HG03565 (cell line): ENCODE measurements around the gene KIF1A.

Source experiments
- ATAC-seq: cut with Tn5 transposase; IDR thresholded peaks from one replicate; pipeline ENCODE4 v1.9.1; 2021; ENCODE audit warnings: mild to moderate bottlenecking, moderate library complexity; ENCODE audit not compliant: unreplicated experiment

Gene KIF1A

DNA sequence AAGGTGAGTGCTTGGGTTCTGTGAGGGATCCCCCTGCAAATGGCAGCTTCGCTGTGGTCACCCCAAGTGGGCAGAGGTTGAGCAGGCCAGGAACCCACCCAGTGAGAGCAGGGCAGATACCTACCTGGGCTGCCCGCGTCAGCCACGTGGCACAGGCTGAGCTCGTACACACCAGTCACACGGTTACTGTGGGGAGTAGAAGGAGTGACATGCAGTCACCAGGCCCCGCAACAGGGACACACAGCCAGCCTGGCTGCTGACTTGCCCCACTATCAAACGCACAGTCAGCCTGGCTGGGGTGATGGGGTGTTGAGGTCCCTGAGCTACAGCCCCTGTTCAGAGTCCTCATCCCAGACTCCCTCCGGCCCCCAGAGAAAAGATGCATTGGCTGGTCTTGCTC, 96.2 kb downstream of the KIF1A start:
- ATAC-seq = no peak

DNA sequence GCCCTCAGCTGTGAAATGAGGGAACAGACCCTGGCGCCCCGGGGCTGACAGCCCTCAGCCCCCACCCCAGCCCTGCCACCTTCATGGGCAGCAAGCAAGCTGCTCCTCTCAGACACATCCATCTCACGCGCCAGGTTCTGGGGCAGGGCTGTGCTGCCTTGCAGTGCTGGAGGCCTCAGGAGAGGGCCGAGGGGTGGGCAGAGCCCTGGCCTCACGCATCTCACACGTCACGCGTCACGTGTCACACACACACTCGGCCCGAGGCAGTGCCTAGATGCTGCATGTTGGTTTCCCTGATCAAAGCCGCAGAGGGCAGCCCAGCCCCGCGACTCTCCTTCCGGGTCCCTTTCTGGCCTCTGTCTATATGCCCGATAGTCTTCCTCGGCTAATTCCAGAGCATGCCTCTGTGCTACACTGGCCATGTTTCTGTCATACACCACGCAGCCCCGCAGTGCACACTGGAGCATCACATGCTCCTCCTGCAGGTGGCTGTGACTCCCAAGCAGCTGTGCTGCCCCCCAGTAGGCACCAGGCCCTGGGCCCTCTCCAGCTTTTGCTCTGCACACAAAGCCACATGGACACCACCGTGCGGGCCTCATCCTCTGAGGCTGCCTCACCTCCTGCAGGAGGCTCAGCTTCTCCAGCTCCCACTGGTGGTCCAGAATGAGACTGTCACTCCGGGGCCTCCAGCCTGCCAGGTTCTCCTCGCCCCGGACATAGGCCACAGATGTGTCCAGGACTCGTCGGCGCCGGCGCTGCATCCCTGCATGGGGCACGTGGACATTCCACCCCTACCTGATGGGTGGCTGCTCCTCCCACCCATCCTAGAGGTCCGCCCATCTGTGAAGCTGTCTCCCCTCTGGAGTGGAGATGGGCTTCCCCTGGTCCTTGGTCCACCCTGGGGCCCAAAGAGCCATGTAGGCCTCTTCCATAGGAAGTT, 97.0 kb downstream of the KIF1A start:
- no peak for ATAC-seq

DNA sequence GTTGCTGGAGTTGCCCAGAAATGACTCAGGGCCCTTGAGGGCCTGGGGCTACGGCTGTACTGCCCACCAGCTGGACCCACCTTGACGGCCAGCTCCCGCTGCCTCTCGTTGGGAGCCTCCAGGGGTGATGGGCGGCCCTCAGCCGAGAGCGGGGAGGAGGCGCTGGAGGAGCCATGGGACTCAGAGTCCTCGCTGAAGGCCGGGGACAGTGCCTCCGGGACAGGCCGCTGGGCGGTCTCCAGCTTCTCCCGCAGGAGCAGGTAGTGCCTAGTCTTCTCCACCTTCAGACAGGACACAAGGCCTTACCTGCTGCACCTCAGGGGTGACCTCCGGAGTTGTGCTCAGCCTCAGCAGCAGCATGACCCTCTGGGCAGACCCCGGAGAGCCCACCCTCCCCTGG, 97.6 kb downstream of the KIF1A start:
- no peak for ATAC-seq

DNA sequence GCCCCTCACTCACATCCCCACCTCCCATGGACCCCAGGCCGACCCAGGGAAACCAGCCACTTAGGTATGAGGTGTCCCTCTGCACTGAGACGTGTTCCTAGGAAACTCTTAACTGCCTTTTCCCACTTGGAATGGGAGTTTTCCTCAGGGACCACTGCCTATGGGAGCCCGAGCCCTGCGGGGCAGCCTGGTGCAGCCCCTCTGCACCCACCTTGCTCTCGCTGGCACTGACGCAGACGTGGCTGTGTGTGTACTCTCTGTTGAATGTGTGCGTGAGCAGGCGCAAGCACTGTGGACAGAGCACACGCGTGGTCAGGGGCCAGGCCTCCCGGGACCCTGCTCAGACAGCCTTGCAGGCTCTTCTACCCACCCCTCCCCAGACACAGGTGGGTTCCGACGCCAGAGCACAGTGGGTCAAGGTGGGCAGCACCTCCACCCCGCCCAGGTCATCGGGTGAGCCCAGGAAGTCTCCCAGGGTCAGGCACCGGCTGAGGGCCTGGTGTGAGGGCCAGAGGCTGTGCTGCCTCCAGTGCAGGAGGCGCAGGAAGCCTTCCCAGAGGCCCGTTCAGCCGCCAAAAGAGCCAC, 98.3 kb downstream of the KIF1A start:
- ATAC-seq = no peak

DNA sequence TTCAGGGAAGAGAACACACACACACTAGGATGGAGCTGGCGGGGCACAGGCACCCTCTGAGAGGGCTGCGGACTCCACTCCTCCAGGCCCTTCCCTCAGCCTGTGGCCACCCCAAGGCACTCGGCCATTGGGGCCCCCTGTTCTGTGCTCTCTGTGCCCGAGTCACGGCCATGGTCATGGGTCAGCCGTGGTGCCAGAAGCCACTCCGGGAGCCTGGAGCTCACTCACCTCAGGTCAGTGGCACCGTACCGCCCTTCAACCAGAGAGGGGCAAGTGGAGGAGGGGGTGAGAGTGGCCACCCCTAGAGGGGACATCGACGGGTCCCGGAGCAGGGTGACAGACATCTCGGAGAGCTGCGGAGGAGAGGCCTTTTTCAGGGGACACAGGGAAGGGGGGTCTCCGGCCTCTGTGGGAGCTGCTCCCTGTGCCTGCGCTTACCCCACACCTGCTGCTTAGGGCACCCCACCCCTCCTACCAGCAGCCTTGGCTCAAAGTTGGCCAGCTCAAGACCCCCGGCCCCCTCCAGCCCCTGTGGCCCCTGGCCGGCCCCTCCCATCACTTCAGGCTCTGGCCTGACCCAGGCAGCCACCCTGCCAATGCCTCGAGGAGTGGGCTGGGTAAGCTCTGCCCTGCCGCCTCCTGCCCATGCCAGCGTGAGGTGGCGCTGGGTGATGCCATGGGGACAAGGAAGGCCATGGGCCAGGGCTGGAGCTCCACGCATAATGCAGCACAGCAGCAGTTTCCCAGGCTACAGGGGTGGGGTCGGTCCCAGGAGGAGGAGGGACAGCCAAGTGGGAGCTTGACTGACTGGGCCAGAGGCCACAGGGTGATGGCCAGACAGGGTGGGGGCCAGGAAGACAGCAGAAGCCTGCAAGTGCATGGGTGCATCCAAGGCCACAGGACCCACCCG, 99.1 kb downstream of the KIF1A start:
- ATAC-seq = no peak

DNA sequence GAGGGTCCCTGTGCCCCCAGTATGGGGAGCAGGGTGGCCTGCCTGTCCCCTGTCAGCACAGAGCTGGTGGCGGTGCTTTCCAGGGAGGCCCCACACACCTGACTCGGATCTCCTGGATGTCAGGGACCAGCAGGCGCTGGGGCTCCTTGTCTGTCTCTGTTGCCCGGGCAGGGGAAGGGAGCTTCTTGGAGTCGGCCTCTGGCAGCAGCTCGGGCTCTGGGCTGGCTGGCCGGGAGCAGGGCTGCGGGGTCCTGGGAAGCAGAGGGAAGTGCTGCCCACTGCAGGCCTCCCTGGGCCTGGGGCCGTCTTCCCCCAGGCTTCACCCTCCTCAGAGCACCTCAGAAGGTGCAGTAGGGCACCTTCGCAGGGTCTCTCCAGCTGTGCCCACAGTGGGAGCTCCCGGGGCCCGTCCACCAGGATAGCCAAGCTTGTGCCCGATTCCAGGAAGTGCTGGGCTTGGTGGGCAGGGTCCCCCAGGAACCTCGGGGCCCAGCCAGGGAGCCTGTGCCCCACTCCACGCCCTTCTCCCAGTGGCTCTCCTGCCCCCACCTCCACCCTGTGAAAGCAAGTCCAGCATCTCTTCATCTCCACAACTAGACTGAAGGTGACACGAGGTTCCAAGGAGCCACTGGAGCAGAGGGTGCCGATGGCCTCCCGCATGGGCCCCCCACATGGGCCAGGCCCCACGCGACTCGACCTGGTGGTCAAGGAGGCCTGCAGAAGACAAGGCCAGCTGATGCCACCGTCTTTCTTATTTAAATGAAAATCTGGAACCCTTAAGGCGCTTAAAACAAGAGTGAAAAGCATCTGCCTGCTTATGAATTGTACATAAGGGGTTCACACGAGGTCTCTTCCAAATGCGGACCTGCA, 100.1 kb downstream of the KIF1A start:
- ATAC-seq = no peak

DNA sequence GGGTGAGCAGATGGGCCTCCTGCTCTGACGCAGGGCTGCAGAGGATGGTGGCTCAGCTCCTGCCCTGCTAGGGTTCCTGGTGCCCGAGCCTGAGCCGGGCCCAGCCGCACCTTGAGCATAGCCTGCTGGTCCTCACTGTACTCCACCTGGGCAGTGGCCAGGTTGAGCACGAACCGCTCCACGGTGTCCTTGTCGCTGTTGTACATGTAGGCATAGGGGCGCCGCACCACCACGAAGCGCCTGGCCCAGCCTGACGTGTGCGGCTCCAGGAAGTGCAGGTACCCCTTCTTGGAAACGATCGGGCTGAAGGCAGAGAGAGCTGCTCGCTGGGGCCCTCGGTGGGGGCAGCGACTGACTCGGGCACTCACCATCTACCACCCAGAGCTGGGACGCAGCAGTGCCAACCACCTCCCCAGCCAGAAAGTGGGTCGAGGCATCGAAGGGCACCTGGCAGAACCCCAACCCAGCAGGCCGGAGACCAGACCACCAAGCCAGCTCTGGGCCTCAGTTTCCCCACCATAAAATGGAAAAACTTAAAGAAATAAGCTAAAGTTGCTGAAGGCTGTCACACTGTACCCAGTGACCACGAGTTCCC, 101.0 kb downstream of the KIF1A start:
- no peak for ATAC-seq

DNA sequence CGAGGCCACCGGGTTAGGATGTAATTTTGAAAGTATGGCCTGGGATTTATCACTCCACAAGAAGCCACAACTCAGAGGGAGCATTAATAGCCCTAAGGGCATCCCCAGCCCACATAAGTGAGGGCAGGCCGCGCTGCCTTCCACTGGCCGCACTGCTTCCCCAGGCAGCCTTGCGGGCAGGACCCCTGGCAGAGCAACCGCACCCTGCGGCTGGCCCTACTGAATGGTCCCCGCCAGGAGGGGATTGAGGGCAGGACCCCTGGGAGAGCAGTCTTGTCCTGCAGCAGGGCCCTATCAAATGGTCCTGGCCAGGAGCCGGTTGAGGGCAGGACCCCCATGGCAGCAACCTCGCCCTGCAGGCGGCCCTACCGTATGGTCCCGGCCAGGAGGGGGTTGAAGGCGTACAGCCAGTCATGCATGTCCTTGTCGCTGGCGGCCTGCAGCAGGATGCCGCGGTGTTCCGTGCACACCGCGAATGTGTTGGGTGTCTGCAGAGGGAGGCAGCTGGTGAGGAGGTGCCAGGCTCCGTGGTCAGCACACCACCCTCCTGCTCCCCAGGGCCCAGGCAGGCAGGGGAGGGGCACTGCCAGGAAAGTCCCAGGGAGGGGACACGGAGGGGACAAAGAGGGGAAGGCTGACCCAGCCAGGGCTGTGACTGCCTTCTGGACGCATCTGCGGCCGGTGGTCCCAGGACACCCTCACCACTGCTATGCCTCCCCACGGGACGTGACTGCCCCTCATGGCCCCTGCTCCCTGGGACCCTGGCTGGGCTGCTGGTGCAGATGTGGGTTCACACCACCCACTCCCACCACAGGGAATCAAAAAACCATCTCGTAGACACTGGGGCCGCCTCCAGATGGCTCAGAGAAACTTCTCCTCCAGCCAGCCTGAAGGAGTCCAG, 102.1 kb downstream of the KIF1A start:
- no peak for ATAC-seq

DNA sequence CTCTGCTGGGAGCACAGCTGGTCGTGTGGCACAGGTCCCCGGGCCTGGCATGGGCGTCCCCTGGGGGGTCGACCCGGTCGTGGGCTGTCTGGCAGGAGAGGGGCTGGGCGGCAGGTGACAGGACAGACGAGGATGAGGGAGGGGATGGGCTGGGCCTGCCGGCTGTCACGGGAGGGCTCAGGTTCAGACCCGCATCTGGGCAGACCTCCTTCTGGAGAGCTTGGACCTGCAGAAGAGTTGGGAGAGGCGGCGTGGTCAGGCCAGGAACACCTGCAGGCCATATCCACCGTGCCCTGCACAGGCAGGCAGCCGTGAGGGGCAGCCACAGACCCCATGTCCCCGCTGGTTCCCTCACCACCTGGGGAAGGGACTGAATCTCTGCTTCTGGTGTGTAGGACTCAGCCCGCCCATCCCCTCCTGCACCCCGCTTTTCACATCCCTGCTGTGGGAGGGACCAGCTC, 102.8 kb downstream of the KIF1A start:
- ATAC-seq = no peak

DNA sequence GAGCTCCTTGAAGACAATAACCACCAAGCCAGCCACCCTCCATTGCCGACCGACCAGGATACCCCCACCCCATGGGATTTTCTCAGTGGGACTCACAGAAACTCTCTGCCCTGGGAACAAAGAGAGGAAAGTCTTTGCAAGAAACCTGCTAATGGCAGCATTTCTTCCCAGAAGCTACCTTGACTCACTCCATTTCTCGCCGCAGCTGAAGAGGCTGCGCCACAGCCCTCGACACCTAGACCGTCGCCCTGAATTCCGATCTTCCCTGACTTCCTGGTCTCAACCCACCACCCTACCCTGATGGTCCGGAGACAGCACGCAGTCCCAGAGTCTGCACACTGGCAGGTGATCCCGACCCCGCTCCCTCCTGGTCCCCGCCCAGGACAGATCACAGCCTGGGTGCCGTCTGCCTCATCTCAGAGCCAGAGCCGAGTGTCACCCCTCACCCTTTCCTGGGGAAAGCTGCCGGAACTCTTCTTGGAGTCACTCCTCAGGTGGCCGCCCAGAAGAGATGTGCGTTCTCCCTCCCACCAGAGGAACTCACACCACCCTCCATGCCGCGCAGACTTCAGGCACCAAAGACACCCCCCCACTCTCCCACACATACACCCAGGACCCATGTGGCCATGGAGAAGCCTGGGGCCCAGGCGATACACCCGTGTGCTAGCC, 103.8 kb downstream of the KIF1A start:
- ATAC-seq = no peak

DNA sequence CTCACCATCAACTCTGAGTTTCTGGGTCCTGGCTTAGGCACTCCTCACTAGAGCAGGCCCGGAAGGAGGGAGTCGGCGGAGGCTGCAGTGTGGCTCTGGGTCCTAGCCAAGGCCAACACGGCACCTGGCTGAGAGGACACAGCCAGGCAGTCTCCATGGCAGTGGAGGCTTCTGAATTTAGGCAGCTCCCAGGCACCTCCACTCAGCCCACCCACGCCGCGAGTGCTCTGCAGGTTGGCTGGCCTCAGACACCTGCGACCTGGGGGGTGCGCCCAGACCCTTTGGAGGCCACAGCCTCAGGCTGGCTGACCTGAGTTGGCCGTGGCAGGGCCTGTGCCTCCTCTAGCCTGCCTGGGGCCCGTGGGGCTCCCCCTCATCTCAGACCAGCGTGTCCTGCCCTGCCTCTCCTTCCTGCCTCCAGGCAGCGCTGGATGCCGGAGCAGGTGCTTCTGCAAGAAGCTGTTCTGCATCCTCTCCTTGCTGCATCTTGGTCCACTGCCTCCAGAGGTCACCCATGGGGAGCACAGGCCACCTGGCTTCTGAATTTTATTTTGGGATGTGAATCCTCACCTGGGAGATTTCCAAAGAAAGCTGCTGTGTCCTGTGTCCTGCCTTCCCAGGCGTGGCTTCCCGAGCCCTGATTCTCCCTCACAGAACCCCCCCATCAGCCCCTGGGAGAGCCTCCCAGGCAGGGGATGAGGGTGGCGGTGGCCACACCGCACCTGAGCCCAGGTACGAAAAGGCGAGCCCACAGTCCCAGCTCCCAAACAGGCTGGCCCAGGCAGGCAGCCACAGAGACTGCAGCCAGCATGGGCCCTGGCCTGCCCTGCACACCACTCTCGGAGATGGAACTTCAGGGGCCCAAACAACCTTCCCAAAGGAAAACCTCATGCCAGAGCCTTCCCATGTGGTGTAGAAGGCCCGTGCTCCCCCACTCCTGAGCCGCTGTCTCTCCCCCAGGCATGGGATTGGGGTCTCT, 105.0 kb downstream of the KIF1A start:
- ATAC-seq = no peak

DNA sequence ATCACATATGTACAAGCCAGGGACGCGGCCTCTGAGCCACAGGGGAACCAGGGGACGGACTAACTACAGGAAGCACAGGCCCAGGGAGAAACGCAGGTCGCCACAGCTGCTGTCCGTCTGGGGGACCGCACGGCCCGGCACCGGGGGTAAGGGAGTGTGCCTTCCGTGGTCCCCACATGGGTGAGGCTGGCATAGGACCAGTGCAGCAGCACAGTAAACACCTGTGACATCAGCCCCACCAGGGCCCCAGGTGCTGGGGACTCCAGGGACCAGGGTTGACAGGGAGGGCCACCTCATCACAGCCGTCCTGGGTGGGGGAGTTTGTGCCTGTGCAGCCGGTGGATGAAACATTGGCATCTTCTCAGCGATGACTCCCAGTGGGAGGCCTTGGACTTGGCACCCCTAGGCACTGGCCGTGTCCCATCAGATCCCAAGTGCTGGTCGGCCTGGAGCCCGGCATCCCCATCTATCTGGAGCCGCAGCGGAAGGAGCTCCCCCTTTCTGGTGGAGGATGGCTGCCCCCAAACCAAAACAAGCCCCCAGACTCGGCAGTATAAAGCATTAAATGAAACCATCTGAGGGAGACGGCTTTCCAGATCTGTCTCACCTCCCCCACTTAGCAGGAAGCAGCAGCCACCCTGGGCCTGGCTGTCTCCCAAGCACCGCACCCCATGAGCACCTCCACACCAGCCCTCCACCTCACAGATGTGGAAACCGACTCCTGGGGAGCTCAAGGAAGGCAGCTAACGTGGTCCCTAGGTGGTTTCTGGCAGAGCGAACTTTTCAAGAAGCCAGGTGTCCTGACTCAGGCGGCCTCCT, 105.9 kb downstream of the KIF1A start:
- no peak for ATAC-seq

DNA sequence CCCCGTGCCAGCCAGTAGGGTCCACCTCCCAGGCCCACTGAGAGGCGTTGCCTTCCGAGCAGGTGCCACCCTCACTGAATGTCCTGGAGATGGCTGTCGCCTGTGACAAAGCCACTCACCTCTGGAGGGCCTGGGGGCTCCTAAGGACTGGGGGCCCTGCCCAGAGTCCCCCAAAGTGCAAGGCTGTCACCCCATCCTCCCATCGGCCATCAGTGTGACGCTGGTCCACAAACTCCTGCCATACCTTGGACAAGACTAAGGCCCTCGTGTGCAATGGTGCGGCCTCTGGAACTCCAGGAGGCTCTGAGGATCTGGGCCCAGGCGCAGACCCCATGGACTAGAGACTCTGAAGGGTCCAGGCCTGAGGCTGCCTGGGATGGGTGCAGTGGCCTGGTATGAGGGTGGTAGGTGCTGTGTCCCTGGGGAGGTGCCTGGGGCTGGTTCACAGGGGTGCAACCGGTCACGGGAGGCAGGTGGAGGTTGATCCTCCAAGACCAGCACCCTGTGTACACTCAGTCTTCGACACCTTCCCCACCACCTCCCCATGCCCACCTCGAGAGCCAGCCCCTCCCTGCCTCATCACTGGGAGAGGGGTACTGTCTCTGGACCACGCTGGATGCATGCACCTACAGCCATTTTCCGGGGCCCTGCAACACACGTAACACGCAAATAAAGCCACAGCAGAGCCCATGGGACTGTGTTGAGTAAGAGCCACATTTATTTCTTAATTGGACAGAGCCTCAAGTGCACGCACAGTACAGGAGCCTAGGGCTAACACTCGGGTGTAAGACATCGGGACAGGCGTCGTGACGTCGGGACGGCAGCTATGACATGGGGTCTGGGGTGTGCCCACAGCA, 106.7 kb downstream of the KIF1A start:
- no peak for ATAC-seq

DNA sequence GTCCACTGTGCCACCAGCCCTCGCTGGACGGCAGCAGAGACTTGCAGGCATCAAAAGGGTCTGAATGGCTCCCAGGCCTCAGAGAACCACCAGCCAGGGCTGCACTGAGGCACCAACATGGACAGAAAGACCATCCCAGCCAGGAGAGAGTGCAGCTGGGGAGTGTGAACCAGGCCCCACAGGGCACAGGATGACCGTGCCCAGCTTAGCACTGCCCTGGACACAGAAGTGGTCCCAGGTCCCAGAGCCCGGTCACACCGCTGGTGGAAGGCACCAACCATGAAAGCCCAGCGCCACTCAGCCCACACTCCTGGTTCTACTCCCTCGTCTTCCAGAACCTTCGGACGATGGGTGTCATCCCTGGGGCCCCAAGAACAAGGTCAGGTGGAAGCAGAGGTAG, 107.9 kb downstream of the KIF1A start:
- ATAC-seq = no peak

DNA sequence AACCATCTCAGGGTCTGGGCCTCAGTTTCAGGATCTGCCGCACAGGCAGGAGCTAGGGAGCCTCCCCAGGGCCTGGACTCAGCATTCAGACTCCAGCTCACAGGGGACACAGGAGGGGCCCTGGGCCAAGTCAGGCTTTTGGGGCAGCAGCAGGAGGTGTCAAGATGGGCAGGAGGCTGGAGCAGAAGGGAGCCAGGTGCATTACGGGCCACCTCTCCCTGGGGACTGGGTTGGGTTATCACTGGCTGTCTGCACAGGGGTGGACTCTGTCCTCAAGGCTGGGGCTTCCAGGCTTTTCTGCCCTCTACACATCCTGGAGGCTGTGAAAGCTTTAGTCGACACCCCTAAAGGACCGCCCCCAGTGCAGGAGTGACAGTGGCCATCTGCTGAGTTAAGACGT, 108.3 kb downstream of the KIF1A start:
- no peak for ATAC-seq
